Measurements from ENCODE around the gene GHDC.
"Not testable (repeated sequence)": the region's sequence is repeated elsewhere in the genome, so short reads cannot be mapped to it uniquely, and the experiment has no call there.

Gene GHDC

DNA sequence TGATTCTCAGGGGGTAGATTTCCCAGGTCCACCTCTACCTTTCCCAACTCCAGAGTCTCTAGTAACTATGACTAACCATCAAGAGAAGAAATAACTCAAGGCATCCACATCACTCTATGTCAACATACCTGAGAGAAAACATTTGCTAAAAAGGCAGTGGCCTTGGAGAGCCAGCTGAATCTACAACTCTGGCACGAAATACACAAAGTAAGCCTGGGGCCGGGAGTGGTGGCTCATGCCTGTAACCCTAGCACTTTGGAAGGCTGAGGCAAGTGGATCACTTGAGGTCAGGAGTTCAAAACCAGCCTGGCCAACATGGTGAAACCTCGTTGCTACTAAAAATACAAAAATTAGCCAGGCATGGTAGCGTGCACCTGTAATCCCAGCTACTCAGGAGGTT, 51.2 kb downstream of the GHDC start:
- DNase-seq = not testable (repeated sequence)

DNA sequence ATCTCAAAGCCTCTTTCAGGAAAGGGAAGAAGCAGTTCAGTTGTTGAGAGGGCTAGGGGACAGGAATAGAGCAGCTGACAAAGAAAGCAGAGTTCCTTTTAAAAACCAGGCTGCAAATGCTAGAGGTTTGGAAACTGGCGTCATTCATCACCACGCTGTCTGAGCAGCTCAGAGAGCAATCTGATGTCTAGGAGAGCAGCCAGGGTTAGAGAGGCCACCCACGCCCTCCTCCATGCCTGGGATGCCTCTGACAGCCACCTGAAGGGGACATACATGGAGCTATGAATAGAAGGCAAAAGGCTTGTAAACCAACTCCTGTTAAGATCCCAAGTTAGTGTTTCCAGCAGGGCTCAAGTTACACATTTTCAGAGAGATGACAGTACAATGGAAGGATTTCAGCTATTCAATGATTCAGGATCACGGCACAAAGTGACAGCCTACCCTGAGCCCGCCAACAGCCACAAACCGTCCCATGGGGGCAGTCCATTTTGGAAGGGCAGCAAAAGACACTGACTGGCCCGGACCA, 51.9 kb downstream of the GHDC start:
- no peak for DNase-seq

DNA sequence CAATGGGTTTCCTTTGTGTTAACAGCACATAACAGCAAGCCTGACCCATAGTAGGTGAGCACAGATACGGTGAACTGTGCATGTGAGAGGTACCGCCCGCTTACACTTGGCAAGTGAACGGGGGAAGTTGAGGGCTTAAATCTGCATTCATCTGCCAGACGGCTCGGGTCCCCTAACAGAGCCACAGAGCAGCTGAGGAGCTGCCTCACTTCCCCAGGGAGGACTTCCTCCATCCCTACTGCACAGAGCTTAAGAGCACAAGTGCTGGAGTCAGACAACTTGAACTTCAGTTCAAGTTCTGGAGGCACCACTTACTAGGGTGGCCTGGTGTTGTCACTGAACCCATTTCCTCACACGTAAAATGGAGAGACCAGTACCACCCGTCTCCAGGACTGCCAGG, 52.9 kb downstream of the GHDC start:
- no peak for DNase-seq

DNA sequence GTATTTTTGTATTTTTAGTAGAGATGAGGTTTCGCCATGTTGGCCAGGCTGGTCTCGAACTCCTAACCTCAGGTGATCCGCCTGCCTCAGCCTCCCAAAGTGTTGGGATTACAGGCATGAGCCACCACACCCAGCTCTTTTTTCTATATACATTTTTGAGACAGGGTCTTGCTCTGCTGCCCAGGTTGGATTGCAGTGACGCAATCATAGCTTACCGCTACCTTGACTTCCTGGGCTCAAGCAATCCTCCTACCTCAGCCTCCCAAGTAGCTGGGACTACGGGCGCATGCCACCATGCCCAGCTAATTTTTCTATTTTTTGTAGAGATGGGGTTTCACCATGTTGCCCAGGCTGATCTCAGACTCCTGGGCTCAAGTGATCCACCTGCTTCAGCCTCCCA, 53.6 kb downstream of the GHDC start:
- not testable (repeated sequence) for DNase-seq
